ENCODE measurements around the gene MPZL1.

- TF ChIP-seq CTCF (IDR thresholded peaks at IDR 0.05; ENCODE audit: borderline replicate concordance, extremely low read depth, low read length, poor library complexity, severe bottlenecking) (no peak), EZH2 (IDR thresholded peaks at IDR 0.05; ENCODE audit: borderline replicate concordance, low read depth, low read length, severe bottlenecking) (no peak)
Measured at GRCh38 chr1:167766538-167766937, 44.8 kb downstream of the MPZL1 start.

Data from DND-41 (cell line).